ENCODE results near the gene KIF5C. TPM values are rescaled to one million over a fixed set of nuclear protein-coding genes. Genes with fewer than 3 reads are reported as not detected.
A peak's percentile ranks its signal among the peaks of the same experiment; 100 is the strongest.

Gene KIF5C
- total RNA-seq, 1 experiment from 2014 or later: 5.4 TPM

DNA sequence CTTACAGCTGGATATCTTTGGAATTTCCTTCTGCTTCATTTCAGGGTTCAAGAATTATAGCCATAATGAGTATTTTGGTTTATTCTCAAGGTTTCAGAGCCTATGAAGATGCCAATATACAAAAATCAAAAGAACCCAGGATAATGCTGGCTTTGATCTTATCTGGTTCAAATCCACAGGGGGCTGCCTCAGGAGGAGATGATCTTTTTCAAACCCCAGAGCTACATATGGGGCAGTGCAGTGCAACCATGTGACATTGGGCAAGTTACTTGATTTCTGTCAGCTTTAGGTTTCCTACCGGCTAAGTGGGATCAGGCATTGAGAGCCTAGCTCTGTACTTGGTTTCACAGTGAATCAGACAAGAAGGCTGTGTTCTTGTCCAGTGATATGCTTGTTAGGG lies 140.5 kb downstream of the KIF5C start:
- no peak for DNase-seq (ENCODE audit: low read depth)

DNA sequence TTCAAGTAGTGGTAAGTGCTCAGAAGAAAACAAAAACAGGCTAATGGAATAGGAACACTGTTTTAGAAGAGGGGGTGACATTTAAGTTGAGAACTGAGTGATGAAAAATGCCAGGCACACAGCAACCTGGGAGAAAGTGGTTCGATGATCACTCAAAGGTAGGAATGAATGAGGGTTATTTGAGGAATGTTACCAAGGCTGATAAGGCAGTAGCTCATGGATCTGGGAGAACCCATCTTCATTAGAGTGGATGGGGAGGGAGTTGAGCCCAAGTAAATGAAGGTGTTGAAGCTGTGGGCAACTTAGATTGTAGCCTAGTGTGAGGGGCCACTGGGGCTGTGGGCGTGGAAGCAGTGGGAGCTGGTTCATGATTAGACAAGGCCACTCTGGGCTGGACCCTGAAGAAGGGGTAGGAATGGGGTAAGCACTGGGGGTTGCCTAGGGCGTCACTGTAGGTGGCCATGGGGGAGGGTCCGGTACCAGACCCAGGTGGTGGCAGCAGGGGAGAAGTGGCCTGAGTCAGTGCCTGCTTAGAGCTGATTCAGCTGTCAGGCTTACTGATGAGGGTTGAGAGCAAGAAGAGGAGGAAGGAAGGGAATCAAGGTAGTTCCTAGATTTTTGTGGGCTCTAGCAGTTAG lies 141.0 kb downstream of the KIF5C start:
- DNase-seq (ENCODE audit: low read depth): no peak

DNA sequence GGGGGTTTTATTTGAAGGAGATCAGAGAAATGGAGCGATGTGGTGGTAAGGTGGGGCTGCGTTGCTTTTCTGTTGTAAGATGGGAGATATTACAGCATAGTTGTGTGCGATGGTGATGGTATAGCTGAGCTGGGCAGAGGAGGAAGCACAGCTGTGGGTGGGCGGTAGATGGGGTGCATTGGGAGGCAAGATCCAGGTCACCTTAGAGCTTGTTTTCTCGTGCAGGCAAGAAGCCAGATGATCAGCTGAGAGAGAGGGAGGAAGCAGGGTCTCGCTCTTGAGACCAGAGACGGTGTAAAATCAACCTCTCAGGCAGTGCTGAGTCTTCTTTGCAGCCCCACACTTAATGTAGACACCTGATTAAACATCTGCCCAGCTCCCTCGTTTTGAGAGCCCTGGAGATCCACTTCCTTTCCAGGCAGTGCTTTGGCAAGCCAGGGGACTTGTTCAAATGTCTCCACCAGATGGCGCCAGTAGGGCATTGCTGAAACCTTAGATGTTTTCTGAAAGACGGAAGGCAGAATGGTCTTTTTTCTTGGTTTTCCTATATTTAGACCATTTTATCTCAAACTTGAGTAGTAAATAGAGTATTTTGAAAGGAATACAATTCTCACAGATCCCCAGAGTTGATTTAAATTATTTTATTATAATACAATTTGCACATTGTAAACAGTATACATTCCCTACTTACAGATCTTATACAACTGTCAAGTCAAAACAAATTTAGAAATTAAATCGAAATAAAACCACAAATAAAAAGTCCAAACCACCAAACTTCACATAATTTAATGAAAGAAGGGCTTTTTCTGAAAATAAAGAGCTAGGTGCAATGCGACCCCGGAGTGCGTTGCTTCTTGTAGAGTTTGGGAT lies 142.3 kb downstream of the KIF5C start:
- peak; percentile 61 for DNase-seq (ENCODE audit: low read depth)

GRCh38 chr2:149018981-149019380 lies 144.0 kb downstream of the KIF5C start:
- no peak for DNase-seq (ENCODE audit: low read depth)

DNA sequence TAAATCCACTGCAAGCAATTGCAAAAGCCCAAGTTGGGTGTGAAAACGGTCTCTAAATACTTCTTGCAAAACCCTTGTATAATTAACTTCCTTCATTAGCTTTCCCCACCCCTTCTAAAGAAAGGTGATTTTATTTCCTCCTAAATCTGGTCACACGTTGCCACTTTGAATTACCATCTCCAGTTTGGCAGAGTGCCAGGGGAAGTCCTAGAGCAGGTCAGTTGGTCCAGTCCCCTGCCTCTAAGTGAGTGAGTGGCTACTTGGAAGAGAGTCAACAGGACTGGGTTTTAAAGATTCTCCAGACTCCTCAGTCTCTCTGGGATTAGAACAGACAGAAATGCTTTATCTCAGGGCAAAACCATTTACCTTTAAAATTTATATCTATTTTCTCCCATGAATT lies 144.7 kb downstream of the KIF5C start:
- DNase-seq (ENCODE audit: low read depth): no peak

GRCh38 chr2:149020432-149020851 lies 145.4 kb downstream of the KIF5C start:
- no peak for DNase-seq (ENCODE audit: low read depth)

GRCh38 chr2:149021271-149021719 lies 146.3 kb downstream of the KIF5C start:
- DNase-seq (ENCODE audit: low read depth): no peak

- DNase-seq (ENCODE audit: low read depth): no peak
Measured at GRCh38 chr2:149021761-149022160, 146.7 kb downstream of the KIF5C start.

DNA sequence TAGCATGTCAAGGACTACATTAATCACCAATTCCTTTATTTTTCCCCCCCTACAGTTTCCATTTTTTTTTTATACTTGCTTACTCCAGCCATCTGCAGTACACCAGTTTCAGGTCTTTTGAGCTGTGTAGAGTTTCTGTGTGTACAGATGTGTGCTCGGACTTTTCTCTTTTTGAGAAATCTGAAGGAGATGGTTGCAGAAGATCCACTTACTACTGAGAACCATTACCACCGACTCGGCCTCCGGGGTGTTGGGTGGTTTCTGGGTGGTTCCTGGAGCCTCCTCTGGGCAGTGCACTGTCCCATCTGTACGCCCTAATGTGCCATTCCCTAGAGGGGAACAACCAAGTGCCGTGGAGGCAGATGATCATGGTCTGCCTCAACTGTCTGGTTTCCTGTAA lies 148.1 kb downstream of the KIF5C start:
- DNase-seq (ENCODE audit: low read depth): no peak

GRCh38 chr2:149027590-149028250 lies 152.7 kb downstream of the KIF5C start:
- DNase-seq (ENCODE audit: low read depth): peak; percentile 8

DNA sequence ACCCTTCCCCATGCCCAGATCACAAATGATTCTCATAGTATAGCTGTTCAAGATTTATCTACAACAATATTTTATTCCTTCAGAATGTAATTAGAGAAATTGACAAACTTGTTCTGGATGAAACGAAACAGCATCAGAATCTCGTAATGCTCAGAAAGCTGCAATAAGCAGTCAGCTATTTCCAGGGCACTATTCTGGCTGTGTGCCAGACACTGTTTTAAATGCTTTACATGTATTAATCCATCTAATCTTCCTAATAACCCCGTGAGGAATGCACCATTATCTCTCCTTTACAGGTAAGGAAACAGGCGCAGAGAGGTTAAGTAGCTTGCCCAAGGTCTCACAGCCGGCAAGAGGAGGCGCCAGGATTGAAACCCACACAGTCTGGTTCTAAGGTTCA lies 153.3 kb downstream of the KIF5C start:
- no peak for DNase-seq (ENCODE audit: low read depth)

GRCh38 chr2:149028891-149029290 lies 153.9 kb downstream of the KIF5C start:
- DNase-seq (ENCODE audit: low read depth): no peak

DNA sequence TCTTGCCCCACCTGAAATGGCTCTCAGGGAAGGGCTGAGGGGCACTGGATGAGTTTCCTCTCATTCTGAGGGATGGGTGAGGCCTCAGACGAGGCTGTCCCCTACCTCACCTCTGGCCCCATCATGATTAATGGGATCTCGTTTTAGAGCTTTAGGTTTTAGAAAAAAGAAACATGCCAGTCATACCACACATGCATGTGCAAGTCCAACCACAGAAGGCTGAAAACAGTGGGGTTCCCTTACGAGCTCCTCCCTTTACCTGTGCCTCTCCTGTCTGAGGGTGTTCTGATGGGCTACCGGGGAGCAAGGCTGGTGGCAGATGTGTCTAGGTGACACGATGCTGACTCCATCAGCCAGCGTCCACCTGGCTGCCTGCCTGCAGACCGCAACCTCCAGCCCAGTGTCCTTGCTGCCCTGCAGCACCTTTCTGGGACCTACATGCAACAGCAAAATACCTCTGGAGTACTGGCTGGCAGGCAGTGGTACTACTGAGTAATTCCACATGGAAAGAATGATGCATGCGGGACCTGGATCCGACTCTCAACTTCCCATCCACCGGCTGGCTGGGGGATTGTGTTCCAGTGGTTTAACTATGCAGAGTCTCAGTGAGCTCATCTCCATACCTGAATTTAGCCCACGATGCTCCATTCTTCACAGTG lies 154.4 kb downstream of the KIF5C start:
- no peak for DNase-seq (ENCODE audit: low read depth)

DNA sequence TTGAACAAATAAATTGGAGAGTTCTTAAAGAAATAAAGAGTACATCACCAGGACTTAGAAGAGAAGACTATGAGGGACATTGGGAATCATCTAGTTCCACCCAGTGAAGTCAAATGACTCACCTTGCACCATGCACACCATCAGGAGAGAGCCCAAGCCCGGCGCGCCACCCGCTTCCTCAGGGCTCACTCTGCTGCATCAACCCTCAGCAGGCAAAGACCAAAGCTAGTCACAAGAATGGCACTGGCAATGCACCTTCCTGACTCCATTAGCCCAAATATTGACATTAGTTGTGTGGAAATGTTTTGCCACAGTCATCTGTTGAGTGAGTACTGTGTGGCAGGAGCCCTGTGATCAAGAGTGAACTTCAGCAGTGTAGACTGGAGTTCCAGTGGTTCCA lies 156.4 kb downstream of the KIF5C start:
- DNase-seq (ENCODE audit: low read depth): no peak

DNA sequence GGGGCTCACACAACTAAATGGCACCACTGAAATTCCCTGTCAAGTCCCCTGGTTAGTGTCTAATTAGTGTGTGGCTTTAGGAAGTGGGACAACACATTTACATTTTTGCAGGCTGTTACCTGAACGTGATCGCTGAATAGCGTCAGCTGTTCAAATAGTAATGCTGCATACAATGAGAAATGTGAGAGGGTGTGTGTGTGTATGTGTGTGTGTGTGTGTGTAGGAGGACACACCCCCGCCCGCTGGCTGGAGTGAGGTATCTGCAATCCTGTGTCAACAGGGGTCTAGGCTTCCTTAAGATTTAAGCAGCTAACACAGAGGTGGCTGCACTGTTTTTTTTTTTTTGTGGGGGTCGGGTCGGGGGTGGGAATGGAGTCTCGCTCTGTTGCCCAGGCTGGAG lies 158.7 kb downstream of the KIF5C start:
- DNase-seq (ENCODE audit: low read depth): no peak

DNA sequence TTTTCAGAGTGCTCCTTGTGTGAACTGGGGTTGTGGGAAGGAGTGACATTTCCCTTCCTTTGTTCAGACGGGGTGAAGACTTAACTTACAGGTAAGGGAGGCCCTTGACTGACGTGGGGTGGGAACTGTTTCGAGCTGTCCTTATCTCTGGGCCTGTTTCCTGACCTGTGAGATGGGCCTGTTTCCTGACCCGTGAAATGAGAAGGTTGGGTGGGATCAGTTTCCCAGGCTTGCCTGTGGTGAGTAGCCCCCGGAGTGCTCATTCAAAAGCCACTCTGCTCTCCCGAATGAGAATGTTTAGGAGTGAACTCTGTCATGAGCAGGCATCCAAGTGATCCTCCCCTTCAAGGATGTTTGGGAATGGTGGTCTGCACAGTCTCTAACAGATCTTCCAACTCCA lies 159.4 kb downstream of the KIF5C start:
- no peak for DNase-seq (ENCODE audit: low read depth)

DNA sequence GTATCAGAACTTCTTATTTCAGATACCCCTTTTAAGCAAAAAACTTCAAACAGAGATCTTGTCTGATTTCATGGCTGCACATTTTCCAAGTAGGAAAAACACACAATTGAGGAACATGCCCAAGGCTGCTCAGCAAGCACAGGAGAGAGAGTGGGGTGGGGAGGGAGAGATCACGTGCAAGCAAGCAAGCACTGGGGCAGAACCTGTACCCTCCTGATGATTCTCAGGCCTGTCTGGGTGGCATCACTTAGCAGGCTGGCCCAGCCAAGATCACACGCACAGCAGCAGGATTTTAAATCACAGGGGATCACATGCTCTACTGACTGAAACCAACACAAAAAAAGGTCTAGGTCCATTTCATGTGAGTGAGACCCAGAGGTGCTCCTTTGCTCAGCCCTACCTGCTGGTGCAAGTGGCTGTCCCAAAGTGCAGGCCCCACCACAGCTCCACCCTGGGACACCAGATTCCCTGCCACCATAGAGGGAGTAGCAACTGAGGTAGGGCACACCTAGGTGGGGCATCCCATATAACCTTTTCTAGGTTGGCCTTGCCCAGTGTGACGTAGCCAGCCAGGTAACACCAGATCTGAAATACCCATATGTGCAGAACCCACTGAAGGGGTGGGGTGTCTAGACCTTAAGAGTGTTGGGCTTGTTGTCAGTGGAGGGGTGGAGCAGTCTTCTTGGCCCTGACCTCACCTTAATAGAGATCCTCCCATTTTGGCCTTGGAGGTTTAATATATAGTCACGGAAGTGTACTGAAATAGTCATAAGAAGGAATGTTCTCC lies 161.7 kb downstream of the KIF5C start:
- no peak for DNase-seq (ENCODE audit: low read depth)

GRCh38 chr2:149037851-149038250 lies 162.8 kb downstream of the KIF5C start:
- peak; percentile 34 for DNase-seq (ENCODE audit: low read depth)

DNA sequence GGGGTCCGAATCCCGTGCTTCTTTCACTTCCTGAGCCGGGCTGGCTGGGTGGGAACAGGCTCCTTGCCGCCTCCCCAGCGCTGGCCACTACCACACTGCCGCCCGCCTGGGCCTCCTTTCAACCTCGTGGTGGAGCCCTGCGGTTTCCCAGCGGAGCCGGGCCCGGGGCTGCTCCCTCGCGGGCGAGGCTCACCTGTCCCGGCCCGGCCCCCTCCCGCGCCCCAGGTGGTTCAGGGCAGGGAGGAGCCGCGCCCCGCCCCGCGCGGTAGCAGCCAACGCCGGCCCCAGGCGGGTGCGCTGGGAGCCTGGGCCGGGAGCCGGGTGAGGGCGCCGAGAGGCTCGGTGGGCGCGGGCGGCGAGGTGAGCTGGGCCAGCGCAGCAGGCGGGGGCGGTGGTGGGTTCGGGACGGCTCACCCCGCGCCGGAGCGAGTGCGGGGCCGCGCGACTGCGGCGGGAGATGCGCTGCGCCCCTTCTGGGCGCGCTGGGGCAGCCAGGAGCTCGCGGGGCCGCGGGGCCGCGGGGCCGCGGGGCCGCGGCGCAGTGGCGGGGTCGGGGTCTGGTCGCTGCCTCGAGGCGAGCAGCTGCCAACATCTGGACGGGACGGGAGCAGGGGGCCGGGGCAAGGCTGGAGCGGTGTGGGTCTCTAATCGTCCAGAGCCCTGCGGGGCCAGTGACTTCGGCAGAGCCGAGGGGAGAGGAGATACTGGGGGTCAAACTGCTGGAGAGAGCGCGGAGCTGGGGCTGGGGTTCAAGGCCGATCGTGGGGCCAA lies 163.6 kb downstream of the KIF5C start, which contains the start of gene LYPD6B:
Gene LYPD6B (plus strand): TSS at position 258 of the 771 bp plus-strand sequence. CDS start 92,250 bp downstream, outside the sequence.
- no peak for DNase-seq (ENCODE audit: low read depth)

DNA sequence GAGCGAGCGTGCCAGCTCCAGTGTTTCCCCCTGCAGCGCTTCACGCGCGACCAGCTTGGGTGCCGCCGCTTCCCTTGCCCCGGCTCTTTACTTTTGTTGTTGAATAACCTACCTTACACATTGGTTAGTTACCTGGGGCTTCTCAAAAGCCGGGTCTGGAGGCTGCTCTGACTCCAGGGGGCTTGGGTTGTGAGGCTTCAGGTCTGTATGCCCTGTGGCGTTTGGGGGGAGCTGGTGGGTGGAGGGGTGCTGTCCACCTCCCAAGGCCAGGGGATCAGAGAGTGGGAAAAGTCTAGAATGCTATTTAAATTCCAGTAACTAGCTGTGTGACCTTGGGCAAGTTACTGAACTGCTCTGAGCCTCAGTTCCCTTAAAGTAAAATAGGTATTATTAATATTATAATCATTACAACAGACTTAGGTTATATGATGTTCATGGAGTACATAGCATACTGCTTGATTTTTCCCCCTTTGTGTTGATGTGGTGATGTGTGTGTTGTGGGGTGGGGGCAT lies 164.2 kb downstream of the KIF5C start:
- DNase-seq (ENCODE audit: low read depth): no peak

Measured in HT1080 (cell line).